Body of pancreas (tissue), 4 donors: ENCODE measurements around the gene STIMATE. TPM values are rescaled to one million over a fixed set of nuclear protein-coding genes. Genes with fewer than 3 reads are reported as not detected.

Experiments
- ATAC-seq: fragments of 150-250 bp; one replicate; pipeline ENCODE4 v1.9.1; 2016
- DNase-seq, 4 donors: peaks; one replicate each; pipeline ENCODE4 v3.0.0-alpha.2; 2019
- H3K27ac ChIP-seq, 4 donors: fragments of 200-600 bp; sonication (generic); 1 replicate in 3 of 4; 2 replicates in 1 of 4; pipeline versions ENCODE4 v1.5.1 to v1.6.1; 2016 to 2019; ENCODE audit warnings: mild to moderate bottlenecking in 1 of 4, mixed read lengths in 1 of 4, moderate library complexity in 1 of 4
- H3K27me3 ChIP-seq, 2 donors: fragments of 200-600 bp; sonication (generic); one replicate each; pipeline ENCODE4 v1.6.0; 2016; ENCODE audit warnings: mild to moderate bottlenecking in 1 of 2
- H3K36me3 ChIP-seq, 2 donors: fragments of 200-600 bp; sonication (generic); replicated peaks in 1 of 2; 2 replicates each; pipeline ENCODE4 v1.5.1; 2016; ENCODE audit warnings: low read depth in 2 of 2; ENCODE audit not compliant: insufficient read depth in 1 of 2
- H3K4me1 ChIP-seq: fragments of 200-600 bp; sonication (generic); one replicate; pipeline ENCODE4 v1.6.0; 2016
- H3K4me3 ChIP-seq, 2 donors: fragments of 200-600 bp; sonication (generic); 1 replicate in 1 of 2; 2 replicates in 1 of 2; pipeline ENCODE4 v1.5.1; 2016 to 2019
- H3K9me3 ChIP-seq, 3 donors: fragments of 200-600 bp; sonication (generic); 1 replicate in 2 of 3; 2 replicates in 1 of 3; pipeline ENCODE4 v1.5.1; 2016
- POLR2A ChIP-seq, 3 donors: fragments of 450-650 bp; IDR thresholded peaks; one replicate each; pipeline ENCODE4 v1.6.1; 2016; ENCODE audit warnings: antibody characterized with exemption in 3 of 3, mild to moderate bottlenecking in 2 of 3
- WGBS, 2 donors: methylation state at CpG; one replicate each; pipeline ENCODE4 v1.1.5; 2017; 5-methylcytosine and 5-hydroxymethylcytosine counted together
- intact Hi-C: fragments of 100-400 bp; cut with DNase I; formaldehyde crosslinking; loops from one replicate; pipeline ENCODE4 v1.15.1; 2023
- total RNA-seq, 2 donors: library from RNA; depleted of rRNA; stranded (reverse); fragments of >200 nt; gene quantifications; one replicate each; pipeline ENCODE4 v1.1.0, GENCODE V29; 2016
- TF ChIP-seq, protein P1 (sequence below), 7 experiments: fragments of 450-650 bp in 4 of 7; fragments of 200-600 bp in 3 of 7; sonication (generic) in 3 of 7; IDR thresholded peaks; one replicate each; pipeline ENCODE4 v1.5.1; 2016 to 2019; ENCODE audit warnings: antibody characterized with exemption in 7 of 7

STIMATE gene
- total RNA-seq, 2 donors from 2014 or later, result 13.0 to 63.0 TPM

DNA sequence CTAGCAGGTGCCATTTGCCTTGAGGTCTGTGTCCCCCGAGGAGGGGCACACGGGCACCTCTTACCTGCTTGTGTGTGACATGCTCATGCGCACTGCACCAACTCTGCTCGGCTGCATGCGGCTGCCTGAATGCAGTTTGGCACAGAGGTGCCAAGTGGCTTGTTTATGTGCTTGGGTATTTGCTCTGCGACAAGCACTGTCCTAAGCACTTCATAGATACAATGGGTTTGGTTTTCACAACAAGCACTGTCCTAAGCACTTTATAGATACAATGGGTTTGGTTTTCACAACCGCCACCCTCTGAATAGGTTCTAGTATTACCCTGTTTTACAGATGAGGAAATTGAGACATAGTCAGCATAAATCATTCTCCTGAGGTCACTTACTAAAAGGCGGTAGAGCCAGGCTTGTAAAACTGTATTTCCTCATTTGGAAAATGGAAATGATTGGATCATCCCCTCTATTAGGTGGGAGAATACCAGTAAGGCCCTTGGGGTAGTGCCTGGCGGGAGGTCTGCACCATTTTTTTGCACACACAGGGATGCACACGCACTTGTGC is 67.4 kb downstream of the STIMATE start:
- TF ChIP-seq, protein P1, sequence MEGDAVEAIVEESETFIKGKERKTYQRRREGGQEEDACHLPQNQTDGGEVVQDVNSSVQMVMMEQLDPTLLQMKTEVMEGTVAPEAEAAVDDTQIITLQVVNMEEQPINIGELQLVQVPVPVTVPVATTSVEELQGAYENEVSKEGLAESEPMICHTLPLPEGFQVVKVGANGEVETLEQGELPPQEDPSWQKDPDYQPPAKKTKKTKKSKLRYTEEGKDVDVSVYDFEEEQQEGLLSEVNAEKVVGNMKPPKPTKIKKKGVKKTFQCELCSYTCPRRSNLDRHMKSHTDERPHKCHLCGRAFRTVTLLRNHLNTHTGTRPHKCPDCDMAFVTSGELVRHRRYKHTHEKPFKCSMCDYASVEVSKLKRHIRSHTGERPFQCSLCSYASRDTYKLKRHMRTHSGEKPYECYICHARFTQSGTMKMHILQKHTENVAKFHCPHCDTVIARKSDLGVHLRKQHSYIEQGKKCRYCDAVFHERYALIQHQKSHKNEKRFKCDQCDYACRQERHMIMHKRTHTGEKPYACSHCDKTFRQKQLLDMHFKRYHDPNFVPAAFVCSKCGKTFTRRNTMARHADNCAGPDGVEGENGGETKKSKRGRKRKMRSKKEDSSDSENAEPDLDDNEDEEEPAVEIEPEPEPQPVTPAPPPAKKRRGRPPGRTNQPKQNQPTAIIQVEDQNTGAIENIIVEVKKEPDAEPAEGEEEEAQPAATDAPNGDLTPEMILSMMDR (IDR thresholded peaks at IDR 0.05), result no peak
- no peak for TF ChIP-seq POLR2A (IDR thresholded peaks at IDR 0.05)
- H3K27ac ChIP-seq, result peak overlapping the region in 2 of 4 donors; percentile 43 to 46
- no peaks in the 10 kb centered on the region for H3K36me3 ChIP-seq
- 84 to 94% methylated on average over 8 to 10 of the region's 10 CpGs for WGBS, 2 donors
- H3K4me1 ChIP-seq, result peaks cover 49% of the 10 kb centered on the region
- intact Hi-C loops, result no loop called here
- H3K4me3 ChIP-seq, result no peak overlapping the region
- no peaks in the 10 kb centered on the region for H3K27me3 ChIP-seq
- DNase-seq (peak in 1 of 4 donors; percentile 18), ATAC-seq (no peak)
- H3K9me3 ChIP-seq, result no peaks in the 10 kb centered on the region

DNA sequence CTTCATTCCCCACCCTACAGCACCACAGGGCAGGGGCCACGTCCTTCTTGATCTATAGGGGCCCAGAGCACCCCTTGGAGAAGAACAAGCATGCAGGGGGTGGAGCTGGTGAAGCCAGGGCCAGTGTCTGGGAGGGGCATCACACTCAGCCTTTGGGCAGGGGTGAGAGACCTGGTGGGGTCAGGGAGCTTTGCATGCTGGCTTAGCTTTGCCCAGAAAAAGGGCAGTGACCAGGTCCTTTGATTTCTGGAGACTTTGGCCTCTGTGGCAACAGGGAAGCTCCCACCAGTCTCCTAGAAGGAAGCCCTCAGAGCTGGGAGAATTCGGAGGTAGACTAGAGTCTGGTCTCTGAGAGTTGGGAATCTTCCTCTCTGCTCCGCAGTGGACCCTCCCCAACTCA is 67.9 kb downstream of the STIMATE start:
- ATAC-seq, result no peak
- H3K4me1 ChIP-seq, result peaks cover 49% of the 10 kb centered on the region
- TF ChIP-seq POLR2A (IDR thresholded peaks at IDR 0.05), result no peak
- TF ChIP-seq, protein P1 (IDR thresholded peaks at IDR 0.05), result no peak
- no peaks in the 10 kb centered on the region for H3K9me3 ChIP-seq
- H3K27me3 ChIP-seq, result no peaks in the 10 kb centered on the region
- no peaks in the 10 kb centered on the region for H3K36me3 ChIP-seq
- no peak overlapping the region for H3K27ac ChIP-seq
- WGBS, 2 donors, result 91 to 100% methylated on average over 1 to 3 of the region's 3 CpGs
- DNase-seq, result no peak
- intact Hi-C loops, result no loop called here
- no peak overlapping the region for H3K4me3 ChIP-seq

DNA sequence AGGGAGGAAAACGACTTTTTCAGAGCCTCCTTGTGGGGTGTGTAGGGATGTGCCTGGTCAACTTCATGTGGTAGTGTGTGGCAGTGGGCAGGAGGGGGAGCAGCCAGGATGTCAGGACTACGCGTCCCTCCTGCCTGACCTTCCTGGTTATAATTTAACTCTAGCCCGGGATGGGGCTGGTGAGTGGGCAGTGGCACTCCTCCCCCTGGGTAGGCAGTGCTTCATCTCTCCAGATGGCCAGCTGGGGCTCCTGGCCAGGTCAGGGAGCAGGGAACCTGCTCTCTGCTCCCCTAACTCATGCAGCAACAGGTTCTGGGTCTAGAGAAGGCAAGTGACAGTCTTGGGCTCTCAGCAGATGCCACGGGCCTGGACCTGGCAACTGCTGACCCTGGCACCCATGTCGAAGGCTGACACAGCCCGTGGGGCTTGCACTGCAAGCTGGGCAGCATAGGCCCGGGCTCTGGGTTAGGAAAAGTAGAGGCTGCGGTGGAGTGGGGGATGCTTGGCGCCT is 69.4 kb downstream of the STIMATE start:
- H3K4me3 ChIP-seq, result no peak overlapping the region
- ATAC-seq (peak; percentile 80), DNase-seq (peak; percentile 62 to 87 (median 84))
- H3K36me3 ChIP-seq, result no peaks in the 10 kb centered on the region
- H3K27me3 ChIP-seq, result no peaks in the 10 kb centered on the region
- no peaks in the 10 kb centered on the region for H3K9me3 ChIP-seq
- TF ChIP-seq, protein P1 (IDR thresholded peaks at IDR 0.05), result peak in 5 of 7 experiments; percentile 10 to 59 (median 58)
- no peak for TF ChIP-seq POLR2A (IDR thresholded peaks at IDR 0.05)
- intact Hi-C loops, result no loop called here
- H3K4me1 ChIP-seq, result peaks cover 49% of the 10 kb centered on the region
- 22 to 40% methylated on average over 6 to 10 of the region's 10 CpGs for WGBS, 2 donors
- peak overlapping the region in 1 of 4 donors; percentile 33 for H3K27ac ChIP-seq

DNA sequence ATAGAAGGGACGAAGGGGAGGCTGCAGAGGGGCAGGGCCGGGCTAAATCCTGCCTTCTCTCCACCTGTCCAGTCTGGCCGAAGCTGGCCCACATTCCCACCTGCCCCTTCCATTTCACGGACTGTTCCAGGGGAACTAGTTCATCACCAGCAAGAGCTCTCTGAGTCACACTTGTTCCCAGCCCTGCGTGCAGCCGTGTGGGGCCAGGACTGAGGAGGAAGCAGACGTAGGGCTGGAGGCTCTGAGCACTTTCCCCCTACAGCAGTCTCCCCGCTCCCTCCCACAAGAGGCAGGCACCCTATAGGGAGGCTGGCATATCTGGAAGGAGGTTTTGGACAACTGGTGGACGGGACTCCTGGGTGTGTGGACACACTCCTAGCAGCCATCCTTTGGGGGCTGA is 69.9 kb downstream of the STIMATE start:
- Histone ChIP-seq H3K9me3 (no peaks in the 10 kb centered on the region), H3K4me1 (peaks cover 49% of the 10 kb centered on the region), H3K4me3 (no peak overlapping the region), H3K27ac (peak overlapping the region in 1 of 4 donors; percentile 33), H3K27me3 (no peaks in the 10 kb centered on the region), H3K36me3 (no peaks in the 10 kb centered on the region)
- DNase-seq (peak in 1 of 4 donors; percentile 35), ATAC-seq (peak; percentile 2)
- WGBS, 2 donors, result 69 to 76% methylated on average over 8 to 9 of the region's 9 CpGs
- intact Hi-C loops, result no loop called here
- TF ChIP-seq POLR2A (IDR thresholded peaks at IDR 0.05), result no peak

DNA sequence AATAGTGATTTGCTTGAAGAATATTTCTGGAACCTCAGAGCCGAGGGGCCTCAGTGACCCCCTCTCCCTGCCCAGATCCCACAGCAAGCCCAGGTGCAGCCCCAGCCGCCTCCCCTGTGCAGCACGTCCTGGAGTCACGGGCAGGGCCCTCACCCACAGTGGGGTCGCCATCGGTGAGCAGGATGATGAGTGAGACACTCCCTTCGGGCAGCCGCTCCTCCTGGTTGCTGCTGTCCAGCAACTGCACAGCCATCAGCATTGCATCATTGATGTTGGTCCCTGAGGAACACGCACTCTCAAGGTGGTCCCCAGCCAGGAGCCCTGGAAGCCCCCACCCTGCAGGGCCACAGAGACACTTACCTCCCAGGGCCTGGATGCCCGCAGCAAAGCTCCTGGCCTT is 73.3 kb downstream of the STIMATE start:
- 96 to 97% methylated on average over 7 to 10 of the region's 10 CpGs for WGBS, 2 donors
- DNase-seq, result no peak
- no peak for TF ChIP-seq POLR2A (IDR thresholded peaks at IDR 0.05)
- TF ChIP-seq, protein P1 (IDR thresholded peaks at IDR 0.05), result no peak

More for the DNA sequence above, 73.3 kb downstream of the STIMATE start:
- Histone ChIP-seq H3K27ac (no peak overlapping the region), H3K36me3 (no peaks in the 10 kb centered on the region), H3K4me1 (peaks cover 18% of the 10 kb centered on the region), H3K9me3 (no peaks in the 10 kb centered on the region), H3K4me3 (no peak overlapping the region), H3K27me3 (no peaks in the 10 kb centered on the region)
- ATAC-seq, result no peak
- intact Hi-C loops, result no loop called here
